RPMI8226 (cell line): ENCODE measurements around the gene ACAP3.
A peak's percentile ranks its signal among the peaks of the same experiment; 100 is the strongest.

Experiments
- DNase-seq: peaks from one replicate; pipeline ENCODE4 v3.0.0-alpha.2; 2015

Gene ACAP3, protein sequence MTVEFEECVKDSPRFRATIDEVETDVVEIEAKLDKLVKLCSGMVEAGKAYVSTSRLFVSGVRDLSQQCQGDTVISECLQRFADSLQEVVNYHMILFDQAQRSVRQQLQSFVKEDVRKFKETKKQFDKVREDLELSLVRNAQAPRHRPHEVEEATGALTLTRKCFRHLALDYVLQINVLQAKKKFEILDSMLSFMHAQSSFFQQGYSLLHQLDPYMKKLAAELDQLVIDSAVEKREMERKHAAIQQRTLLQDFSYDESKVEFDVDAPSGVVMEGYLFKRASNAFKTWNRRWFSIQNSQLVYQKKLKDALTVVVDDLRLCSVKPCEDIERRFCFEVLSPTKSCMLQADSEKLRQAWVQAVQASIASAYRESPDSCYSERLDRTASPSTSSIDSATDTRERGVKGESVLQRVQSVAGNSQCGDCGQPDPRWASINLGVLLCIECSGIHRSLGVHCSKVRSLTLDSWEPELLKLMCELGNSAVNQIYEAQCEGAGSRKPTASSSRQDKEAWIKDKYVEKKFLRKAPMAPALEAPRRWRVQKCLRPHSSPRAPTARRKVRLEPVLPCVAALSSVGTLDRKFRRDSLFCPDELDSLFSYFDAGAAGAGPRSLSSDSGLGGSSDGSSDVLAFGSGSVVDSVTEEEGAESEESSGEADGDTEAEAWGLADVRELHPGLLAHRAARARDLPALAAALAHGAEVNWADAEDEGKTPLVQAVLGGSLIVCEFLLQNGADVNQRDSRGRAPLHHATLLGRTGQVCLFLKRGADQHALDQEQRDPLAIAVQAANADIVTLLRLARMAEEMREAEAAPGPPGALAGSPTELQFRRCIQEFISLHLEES

DNA sequence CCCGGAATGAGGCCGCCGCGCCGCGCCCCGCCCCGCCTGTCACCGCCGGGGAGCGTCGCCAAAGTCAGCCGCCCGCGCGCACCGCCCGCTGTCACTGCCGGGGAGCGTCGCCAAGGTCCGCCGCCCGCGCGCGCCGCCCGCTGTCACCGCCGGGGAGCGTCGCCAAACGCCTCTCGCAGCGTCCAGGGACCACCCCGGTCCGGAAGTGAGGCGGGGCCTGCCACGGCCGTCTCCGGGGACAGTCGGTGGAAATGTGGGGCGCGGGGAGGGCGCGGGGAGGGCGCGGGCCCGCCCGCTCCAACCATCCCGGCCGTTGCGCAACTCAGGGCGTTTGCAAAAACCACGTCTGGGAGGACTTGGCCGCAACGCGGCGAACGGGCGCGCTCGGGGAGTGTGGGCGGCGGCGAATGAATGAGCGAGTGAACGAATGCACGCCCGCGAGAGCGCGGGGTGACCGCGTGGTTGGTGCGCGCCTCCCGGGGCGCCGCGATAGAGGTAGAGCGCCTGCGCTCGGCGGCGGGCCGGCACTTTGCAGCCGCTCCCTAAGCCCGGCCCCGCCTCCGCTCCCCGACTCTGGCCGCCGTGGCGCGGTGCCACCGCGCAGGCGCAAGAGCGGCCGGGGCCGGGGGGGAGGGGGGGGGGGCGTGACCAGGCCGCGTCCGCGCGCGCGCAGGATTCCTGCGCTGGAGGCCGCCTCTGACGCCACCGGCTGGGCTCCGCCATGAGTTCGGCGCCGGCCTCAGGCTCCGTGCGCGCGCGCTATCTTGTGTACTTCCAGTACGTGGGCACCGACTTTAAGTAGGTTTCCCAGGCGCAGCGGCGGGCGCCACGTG is at the start of gene ACAP3, which contains the start of gene PUSL1:
Gene ACAP3 (minus strand): TSS at position 8 of the 833 bp plus-strand sequence. CDS start 115 bp downstream, outside the sequence.
Gene PUSL1 (plus strand): TSS at position 675 of the 833 bp plus-strand sequence. CDS start 47 bp downstream, at position 722.
- DNase-seq: peak; percentile 97

DNA sequence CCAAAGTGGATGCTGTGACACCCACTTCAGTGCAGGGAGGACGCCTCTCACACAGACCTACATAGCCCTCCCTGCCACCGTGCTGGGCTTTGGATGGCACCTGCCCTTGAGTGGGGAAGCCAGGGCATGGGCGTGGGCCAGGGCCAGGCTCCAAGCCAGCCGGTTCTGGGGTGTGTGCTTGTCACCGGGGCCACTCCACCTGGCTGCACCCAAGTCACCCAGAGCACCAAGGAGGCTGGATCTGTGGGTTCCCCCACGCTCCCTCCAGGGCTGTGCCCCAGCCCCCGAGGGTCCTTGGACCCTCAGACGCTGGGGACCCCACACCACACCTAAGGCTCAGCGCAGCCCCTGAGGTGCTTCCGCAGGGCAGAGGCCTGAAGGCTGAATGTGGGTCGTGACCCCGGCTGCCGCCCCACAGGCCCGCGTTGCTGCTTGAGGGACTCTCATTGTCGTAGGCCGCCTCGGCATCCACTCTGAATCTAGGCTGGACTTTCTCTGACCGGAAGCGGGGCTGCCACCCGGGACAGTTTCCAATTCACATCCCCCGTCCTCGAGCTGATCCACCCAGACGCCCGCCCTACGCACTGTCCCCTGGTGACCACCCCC is 49.2 kb upstream of the ACAP3 start:
- DNase-seq: peak; percentile 48

DNA sequence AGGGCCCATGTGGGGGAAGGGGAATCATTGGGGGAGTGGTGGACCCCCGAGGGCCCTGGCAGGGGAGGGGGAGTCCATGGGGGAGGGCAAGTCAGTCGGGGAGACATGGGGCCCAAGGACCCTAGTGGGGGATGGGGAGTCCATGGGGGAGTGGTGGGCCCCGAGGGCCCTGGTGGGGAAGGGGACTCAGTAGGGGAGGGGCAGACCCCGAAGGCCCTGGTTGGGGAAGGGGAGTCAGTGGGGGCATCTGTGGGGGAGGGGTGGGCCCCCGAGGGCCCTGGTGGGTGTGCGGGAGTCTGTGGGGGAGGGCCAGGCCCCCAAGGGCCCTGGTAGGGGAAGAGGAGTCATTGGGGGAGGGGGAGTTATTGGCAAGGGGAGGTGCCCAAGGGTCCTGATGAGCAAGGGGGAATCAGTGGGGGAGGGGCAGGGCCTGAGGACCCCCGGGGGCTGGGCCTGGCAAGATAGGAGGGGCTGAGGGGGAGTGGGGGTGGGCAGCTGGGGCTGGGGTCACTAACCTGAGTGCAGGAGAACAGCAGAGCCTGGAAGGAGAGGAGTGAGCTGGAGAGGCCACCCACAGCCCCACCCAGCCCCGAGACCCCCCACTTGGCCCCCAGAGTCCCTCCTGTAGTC is 48.6 kb upstream of the ACAP3 start:
- no peak for DNase-seq

DNA sequence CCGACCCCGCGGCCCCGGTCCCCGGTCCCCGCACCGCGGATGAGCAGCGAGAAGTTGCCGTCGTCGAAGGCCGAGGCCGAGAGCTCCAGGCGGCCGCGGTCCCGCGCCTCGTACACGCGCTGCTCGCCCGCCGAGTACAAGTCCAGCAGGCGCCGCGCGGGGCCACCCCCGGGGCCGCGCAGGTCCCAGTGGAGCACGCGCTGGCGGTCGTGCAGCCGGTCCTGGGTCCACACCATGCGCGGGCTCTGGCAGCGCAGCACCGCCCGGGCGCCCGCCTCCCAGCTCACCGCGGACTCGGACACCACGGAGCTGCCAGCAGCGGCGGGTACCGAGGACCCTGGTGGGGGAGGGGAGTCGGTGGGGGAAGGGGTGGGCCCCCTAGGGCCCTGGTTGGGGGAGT is 47.7 kb upstream of the ACAP3 start:
- DNase-seq: no peak

DNA sequence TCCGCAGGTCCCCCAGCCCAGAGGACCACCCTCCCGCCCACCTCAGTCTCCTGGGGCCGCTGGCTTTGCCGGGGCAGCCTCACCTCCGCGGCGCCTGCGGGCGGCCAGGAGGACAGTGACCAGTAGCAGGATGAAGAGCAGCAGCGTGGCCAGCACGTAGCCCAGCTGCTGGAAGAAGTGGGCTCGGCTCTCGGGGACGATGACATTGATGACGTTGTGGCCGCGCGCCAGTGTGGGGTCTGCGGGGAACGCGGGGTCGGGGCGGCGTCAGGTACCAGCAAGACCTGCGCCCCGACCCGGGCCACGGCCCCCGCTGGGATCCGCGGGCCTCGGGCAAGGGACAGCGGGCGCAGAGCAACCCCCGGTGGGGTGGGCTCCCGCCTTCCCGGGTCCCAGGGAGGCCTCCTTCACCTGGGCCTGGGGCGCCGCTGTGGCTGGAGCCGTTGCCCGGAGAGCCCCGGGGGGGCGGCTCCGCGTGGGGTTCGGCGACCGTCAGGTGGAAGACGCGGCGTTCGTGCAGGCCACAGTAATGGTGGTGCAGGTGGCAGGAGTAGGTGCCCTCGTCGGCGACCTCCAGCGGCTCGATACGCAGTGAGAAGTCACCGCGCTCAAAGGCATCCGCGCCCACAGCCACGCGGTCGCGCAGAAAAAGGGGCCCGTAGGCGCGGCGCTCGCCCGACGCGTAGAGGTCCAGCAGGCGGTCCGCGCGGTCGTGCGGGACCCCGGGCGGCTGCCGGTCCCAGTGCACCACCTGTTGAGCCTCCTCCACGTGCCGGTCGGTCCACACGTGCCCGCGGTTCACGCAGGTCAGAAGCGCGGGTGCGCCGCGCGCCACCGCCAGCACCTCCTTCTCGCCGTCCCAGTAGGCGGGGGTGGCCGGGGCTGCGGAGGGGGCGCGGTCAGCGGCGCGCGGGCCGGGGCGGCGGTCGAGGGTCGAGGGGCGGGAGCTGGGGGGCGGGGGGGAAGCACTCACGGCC is 46.8 kb upstream of the ACAP3 start:
- DNase-seq: no peak

DNA sequence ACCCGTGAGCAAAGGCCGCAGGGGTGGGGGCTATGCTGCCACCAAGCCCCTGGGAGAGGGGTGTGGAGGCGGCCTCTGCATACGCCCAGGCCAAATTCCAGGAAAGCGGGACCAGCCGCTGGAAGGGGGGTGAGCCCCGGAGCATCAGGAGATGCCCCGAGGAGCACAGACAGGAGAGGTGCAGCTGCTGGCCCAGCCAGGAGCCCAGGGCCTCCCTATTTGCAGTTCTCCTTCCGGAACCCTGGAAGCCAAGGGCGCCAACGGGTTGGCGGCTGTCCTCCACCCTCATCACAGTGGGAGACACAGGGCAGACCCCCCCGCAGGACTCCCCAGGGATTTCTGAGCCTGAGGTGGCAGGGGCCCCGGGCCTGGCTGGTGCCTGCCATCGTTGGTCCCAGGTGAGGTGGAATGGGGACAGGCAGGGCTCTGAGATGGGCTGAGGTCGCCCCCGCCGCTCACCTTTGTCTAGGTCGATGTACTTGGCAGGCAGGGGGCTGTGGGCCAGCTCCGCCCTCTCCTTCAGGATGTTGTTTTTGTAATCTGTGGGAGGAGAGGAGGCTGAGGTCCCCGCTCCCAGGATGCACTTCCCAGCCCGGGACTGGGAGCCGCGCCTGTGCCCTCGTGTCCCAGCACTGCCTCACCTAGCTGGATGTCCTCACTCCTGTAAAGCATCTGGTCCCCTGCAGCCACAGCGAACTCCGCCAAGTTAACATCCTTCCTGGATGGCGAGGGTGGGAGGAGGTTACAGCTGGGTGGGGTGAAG is 45.8 kb upstream of the ACAP3 start:
- DNase-seq: no peak

DNA sequence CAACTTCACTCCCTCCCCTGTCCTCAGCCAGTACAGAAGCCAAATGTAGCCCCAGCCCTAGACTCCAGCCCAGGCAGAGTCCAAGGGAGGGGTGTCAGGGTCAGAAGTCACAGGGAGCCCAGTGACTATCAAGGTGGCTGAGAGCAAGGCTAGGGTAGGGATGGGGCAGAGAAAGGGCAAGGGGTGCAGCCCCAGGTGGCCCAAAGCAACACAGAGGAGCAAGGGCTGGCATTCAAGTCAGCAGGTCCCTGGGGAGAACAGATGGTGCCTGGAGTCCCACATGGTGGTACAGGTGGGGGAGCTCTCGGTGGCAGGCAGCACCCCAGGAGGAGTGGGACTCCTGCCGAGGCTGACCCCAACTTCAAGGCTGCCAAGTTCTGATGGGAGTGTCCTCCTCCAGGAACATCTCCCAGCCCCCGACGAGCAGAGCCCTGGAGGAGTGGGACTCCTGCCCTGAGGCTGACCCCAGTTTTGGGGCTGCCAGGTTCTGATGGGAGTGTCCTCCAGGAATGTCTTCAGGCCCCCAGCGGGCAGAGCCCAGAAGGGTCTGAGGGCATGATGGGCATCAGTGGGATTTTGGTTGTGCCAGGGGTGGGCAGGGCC is 45.2 kb upstream of the ACAP3 start:
- peak; percentile 41 for DNase-seq

DNA sequence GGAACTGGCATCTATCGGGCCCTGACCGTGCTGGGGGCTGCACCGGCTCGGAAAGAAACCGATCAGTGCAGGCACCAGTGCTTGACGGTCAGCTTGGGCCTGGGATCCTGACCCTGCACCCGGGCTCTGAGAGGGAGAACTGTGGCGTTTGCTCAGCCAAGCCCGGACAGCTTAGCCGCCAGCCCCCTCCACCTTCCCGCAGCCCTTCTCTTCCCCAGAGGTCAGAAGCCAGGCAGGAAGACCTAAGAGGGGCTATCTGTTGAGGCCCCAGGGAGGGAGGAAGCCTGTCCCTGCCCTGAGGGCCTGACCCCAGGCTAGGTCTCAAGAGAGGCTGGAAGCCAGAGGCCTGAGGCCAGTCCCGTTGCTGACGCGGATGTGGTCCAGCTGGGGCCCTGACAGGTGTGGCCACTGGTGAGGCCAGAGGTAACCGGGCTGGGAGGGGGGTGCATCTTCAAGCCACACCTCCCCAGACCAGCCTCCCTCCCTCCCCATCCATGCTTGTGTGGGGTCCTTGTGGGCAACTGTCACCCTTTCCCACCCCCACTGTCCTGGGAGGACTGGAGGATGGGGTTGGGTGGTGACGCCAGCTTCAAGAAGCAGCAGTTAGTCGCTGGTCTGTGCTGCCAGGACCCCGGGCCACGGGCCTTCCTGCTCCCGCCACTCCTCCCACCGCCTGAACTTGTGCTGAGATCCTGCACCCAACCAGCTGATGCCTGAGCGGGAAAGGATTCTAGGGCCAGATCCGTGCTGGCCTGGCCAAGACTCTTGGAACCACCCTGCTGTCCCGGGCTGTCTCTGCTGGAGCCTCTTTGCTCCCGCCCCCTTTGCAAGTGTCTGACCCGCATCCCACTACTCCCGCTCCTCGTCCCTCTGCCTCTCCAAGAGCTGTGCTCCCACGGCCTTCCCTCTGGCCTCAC is 44.0 kb upstream of the ACAP3 start:
- DNase-seq: peak; percentile 40

DNA sequence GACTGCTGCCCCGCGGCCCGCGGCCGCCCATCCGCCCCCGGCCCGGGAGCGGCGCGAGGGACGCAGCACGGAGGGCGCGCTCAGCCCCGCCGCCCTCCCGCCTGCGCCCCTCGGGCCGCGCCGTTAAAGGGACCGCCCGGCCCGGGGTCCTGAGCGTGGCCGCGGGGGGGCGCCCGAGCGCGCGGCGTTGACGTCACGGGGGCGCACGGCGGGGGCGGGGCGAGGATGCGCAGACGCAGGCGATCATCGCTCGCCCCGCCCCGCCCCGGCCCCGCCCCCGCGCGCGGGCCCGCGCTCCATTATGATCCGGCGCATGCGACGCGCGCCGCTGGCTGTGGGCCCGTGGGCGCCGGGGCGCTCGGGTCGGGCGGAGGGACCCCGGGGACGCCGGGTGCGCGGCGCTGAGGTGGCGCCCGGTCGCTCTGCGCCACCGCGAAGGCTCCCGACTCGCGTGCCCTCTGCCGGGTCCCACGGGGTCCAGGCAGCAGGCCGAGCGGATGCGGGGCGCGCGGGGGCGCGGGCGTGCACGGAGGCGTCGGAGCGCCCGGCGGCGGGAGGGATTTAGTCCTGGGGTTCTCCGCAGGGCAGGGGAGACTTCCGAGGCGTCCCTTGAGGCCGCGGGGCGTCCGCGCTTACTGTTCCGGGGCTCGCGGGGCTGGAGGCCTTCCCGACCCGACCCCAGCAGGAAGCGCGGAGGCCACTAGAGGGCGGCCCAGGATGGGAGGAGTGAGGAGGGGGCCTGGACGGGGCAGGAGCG is 41.7 kb upstream of the ACAP3 start, which contains the start of gene DVL1:
Gene DVL1 (minus strand): TSS at position 163 of the 757 bp plus-strand sequence. CDS start 353 bp downstream, outside the sequence.
- DNase-seq: peak; percentile 82

DNA sequence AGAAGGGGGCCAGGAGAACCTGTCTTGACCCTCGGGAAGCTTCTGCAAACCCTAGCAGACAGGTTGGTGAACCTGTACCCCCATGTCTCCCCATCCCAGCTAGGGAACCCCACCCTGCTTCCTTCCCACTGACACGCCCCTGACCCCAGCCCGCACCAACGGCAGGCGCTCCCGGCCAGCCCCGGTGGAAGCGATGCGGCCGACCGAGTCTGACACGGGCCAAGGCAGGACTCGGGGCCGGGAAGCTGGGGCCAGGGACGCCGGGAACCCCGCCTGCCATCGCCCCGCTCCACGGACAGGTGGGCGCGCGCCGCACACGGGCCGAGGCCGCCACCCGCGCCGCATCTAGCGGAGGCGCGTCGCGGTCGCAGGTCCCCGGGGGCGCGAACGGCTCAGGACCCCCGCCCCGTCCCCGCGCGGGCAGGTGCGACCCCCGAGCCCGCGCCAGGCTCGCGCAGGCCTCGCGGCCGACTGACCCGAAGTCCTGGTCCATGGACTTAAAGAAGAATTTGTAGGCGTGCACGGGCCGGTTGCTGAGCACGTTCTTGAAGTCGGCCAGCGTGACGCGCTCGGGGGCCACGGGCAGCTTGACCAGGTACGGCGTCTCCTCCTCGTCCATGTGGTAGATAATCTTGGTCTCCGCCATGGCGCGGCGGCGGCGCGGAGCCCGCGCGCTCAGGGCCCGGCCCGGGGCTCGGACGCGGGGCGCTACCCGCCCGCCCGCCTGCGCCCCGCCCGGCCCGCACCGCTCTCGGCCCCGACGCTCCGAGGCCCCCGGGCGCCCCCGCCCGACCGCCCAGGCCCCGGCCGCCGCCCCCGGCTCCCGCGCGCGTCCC is 40.9 kb upstream of the ACAP3 start:
- DNase-seq: no peak

DNA sequence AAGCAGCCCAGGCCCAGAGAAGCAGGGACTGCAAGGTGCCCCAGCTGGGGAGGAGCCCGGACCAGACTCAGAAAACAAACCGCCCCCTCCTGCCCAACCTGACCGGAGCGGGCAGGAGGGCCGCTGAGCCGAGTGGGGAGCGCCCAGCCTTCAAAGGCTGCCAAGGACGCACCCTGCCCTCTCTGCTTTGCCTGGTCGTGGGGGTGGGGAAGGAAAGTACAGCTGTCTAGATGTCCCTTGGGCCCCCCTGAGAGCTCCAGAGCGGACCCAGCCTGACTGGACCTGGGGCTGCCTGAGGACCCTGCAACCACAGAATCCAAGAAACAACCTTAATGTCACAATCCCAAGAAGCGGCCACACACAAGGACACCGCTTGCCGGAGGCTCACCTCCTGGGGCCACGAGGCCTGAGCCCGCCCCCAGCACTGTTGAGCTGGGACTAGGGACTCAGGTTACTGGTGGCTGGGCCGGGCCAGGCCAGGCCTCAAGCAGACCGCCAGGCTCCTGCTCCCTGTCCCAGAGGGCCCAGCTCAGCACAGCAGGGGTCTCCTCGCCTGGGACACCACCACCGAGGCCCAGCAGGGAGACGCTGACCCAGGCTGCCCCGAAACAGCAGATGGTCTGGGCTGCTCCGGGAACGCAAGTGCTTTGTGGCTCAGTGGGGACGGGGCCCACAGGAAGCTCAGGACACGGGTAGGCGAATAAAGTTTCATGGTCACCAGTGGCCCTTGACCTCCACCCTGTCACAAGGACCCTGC is 40.1 kb upstream of the ACAP3 start:
- no peak for DNase-seq

DNA sequence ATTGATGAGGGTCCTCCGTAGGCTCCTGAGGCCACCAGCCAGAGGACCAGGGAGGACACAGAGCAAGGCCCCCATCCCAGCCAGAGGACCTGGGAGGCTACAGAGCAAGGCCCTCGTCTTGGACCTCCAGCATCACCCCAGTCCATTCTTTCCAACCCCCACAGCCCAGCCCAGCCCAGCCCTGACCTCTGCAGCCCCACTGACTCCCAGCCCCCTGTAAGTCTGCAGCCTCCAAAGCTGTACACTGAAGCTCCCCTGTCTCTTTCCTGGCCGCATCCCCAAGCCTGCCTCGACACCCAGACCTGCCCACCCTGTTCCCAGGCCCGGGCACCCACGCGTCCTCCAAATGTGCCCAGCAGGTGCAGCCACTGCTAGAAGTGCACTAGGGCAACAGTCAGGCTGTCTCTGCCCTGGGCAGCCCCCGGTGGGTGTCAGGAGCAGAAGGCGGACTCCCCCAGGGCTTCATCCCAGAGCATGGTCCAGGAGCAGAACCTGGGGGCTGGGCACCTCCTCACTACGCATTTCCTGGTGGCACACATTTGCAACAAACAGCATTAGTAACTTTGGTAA is 39.4 kb upstream of the ACAP3 start:
- DNase-seq: no peak

DNA sequence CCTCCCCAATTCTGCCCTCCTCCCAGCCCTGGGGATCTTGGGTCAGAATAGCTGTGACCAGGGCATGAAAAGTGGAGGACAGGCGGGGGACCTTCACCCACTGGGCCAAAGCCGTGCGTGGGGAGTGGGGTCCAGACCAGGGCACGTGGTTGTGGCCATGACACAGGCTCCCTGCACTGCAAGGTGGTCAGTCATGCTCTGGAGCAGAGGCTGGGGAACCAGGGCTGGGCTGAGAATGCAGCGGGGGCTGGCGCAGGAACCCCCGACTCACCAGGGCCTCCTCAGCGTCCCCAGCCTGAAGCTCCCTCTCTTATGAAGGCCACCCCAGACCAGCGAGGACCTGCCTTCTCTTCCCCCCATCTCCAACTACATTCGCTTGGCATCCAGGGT is 38.8 kb upstream of the ACAP3 start:
- no peak for DNase-seq

DNA sequence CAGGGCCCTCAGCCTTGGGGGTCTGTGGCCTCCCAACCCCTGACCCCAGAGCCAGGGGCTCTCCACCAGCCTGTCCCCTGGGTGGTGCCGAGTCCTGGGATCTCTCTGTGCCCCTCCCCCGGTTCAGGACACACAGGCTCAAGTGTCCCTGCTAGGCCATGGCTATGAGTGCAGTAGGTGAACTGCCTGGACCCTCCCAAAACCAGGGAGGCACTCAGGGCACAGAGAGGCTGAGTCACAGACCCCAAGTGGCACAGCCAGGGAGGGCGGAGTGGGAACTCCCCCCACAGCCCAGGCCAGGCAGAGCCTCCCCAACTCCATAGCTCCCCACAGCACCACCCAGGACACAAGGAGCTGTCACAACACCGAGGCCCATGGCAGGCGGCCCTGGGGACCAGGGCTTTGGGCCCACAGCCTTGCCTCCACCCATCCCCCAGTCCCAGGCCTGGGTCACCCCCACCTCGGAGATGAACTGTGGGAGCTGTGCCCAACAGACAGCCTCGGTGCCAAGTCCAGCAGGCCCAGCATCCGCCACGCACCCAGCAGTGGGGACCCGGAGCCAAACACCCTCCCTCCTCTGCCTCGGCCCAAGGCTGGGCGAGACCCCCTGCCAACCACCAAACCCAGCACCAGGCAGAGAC is 38.2 kb upstream of the ACAP3 start:
- no peak for DNase-seq

DNA sequence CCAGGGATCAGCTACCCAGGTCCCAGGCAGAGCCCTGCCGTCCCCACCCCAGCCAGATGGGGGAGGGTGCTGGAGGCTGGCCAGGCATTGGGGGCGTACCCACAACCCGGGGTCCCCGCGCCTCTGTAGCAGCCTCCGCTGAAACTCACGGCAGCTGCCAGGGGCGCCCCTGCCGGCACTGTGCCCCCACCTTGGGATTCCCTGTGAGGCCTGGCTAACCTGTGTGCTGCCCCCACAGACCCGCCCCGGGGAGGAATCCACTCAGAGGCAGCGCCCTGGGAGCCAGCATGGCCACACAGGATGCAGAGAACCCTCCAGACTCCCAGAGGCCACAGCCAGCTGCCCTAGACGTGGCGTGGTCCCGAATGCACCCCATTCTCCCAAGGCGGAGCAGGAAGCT is 37.7 kb upstream of the ACAP3 start:
- no peak for DNase-seq
